ENCODE results near the gene FJX1. TPM values are rescaled to one million over a fixed set of nuclear protein-coding genes. Genes with fewer than 3 reads are reported as not detected.

The FJX1 gene
- total RNA-seq, 1 donor from 2014 or later = 28.8 TPM

- no peak for DNase-seq (ENCODE audit: low spot score)
These were observed 12.6 kb upstream of the FJX1 start for GRCh38 chr11:35605706-35606105.

GRCh38 chr11:35606206-35606605, 12.1 kb upstream of the FJX1 start:
- no peak for DNase-seq (ENCODE audit: low spot score)

GRCh38 chr11:35608502-35608901, 9.8 kb upstream of the FJX1 start:
- DNase-seq (ENCODE audit: low spot score) = no peak

GRCh38 chr11:35609656-35610055, 8.6 kb upstream of the FJX1 start:
- no peak for DNase-seq (ENCODE audit: low spot score)

GRCh38 chr11:35610631-35611030, 7.6 kb upstream of the FJX1 start:
- DNase-seq (ENCODE audit: low spot score) = no peak

- no peak for DNase-seq (ENCODE audit: low spot score)
These were observed 6.5 kb upstream of the FJX1 start for GRCh38 chr11:35611741-35612140.

GRCh38 chr11:35614939-35615569, 3.2 kb upstream of the FJX1 start:
- no peak for DNase-seq (ENCODE audit: low spot score)

- DNase-seq (ENCODE audit: low spot score) = no peak
These were observed 2.0 kb upstream of the FJX1 start for GRCh38 chr11:35615921-35616900.

- no peak for DNase-seq (ENCODE audit: low spot score)
These were observed 959 bp upstream of the FJX1 start for GRCh38 chr11:35617316-35617686.

GRCh38 chr11:35618497-35619115, 346 bp downstream of the FJX1 start:
- no peak for DNase-seq (ENCODE audit: low spot score)

- DNase-seq (ENCODE audit: low spot score) = no peak
These were observed 1.0 kb downstream of the FJX1 start for GRCh38 chr11:35619116-35619854.

GRCh38 chr11:35619855-35620640, 1.8 kb downstream of the FJX1 start:
- no peak for DNase-seq (ENCODE audit: low spot score)

GRCh38 chr11:35620795-35621194, 2.5 kb downstream of the FJX1 start:
- DNase-seq (ENCODE audit: low spot score) = no peak

- DNase-seq (ENCODE audit: low spot score) = no peak
These were observed 3.4 kb downstream of the FJX1 start for GRCh38 chr11:35621620-35622019.

- DNase-seq (ENCODE audit: low spot score) = no peak
These were observed 3.8 kb downstream of the FJX1 start for GRCh38 chr11:35622070-35622469.

GRCh38 chr11:35623621-35624168, 5.4 kb downstream of the FJX1 start:
- DNase-seq (ENCODE audit: low spot score) = no peak

GRCh38 chr11:35624316-35624715, 6.1 kb downstream of the FJX1 start:
- no peak for DNase-seq (ENCODE audit: low spot score)

GRCh38 chr11:35624781-35625180, 6.5 kb downstream of the FJX1 start:
- no peak for DNase-seq (ENCODE audit: low spot score)

- no peak for DNase-seq (ENCODE audit: low spot score)
These were observed 8.2 kb downstream of the FJX1 start for GRCh38 chr11:35626501-35626900.

- no peak for DNase-seq (ENCODE audit: low spot score)
These were observed 11.3 kb downstream of the FJX1 start for GRCh38 chr11:35629511-35629910.

All from mesenteric fat pad (tissue), 1 donor.